T-cell (primary cell): ENCODE data around the gene RSF1. TPM values are rescaled to one million over a fixed set of nuclear protein-coding genes. Genes with fewer than 3 reads are reported as not detected.
A peak's percentile ranks its signal among the peaks of the same experiment; 100 is the strongest.

Experiments
- ATAC-seq, 4 experiments: fragments of 200-7000 bp in 3 of 4; fragments of 150-1000 bp in 1 of 4; cut with Tn5 transposase; replicated peaks in 1 of 4; 1 replicate in 3 of 4; 2 replicates in 1 of 4; pipeline ENCODE4 v1.10.0; 2021; ENCODE audit warnings: moderate library complexity in 3 of 4, mild to moderate bottlenecking in 2 of 4, moderate number of reproducible peaks in 1 of 4
- CTCF ChIA-PET, 2 donors: fragments of 300-600 bp; sonication (Branson Sonifier 250); formaldehyde crosslinking; loops; one replicate each; lab custom pipeline; 2022; ENCODE audit warnings: antibody characterized with exemption in 2 of 2; lab: Charles Lee
- POLR2A ChIA-PET, 2 donors: fragments of 300-600 bp; sonication (Branson Sonifier 250); formaldehyde crosslinking; loops; one replicate each; lab custom pipeline; 2022; ENCODE audit warnings: antibody characterized with exemption in 2 of 2; lab: Charles Lee
- DNase-seq, 35 experiments: peaks; one replicate each; pipeline versions ENCODE4 v3.0.0 to v3.0.0-alpha.2; 2013 to 2023
- H3K27ac ChIP-seq: one replicate; pipeline ENCODE4 v1.5.1; 2013; ENCODE audit warnings: low read length
- H3K27me3 ChIP-seq, 2 experiments: replicated peaks in 1 of 2; 1 replicate in 1 of 2; 2 replicates in 1 of 2; pipeline versions ENCODE4 v1.6.1 to v1.7.0; 2013; ENCODE audit warnings: low read length in 1 of 2, mixed read lengths in 1 of 2; ENCODE audit not compliant: control insufficient read depth in 2 of 2, insufficient read depth in 2 of 2; ENCODE audit errors: extremely low read depth in 1 of 2
- H3K36me3 ChIP-seq, 2 donors: 1 replicate in 1 of 2; 2 replicates in 1 of 2; pipeline versions ENCODE4 v1.6.1 to v1.7.0; 2013; ENCODE audit warnings: low read length in 1 of 2; ENCODE audit not compliant: control insufficient read depth in 2 of 2, insufficient read depth in 1 of 2; ENCODE audit errors: extremely low read depth in 1 of 2
- H3K4me1 ChIP-seq, 2 experiments: 1 replicate in 1 of 2; 2 replicates in 1 of 2; pipeline versions ENCODE4 v1.6.1 to v1.7.0; 2013; ENCODE audit warnings: low read length in 2 of 2, mixed read lengths in 1 of 2; ENCODE audit not compliant: insufficient read depth in 2 of 2, control insufficient read depth in 1 of 2; ENCODE audit errors: extremely low read depth in 1 of 2
- H3K4me3 ChIP-seq, 2 donors: 1 replicate in 1 of 2; 2 replicates in 1 of 2; pipeline versions ENCODE4 v1.5.1 to v1.7.0; 2013; ENCODE audit warnings: mild to moderate bottlenecking in 2 of 2, low read length in 1 of 2, moderate library complexity in 1 of 2; ENCODE audit not compliant: control insufficient read depth in 1 of 2; ENCODE audit errors: extremely low read depth in 1 of 2
- H3K9me3 ChIP-seq: 2 replicates; pipeline ENCODE4 v1.7.0; 2013
- H3K27ac Mint-ChIP-seq, 2 donors: one replicate each; pipeline ENCODE4 v1.8.0; 2020 to 2021; ENCODE audit warnings: mild to moderate bottlenecking in 2 of 2, mixed read lengths in 2 of 2
- H3K27me3 Mint-ChIP-seq, 2 donors: one replicate each; pipeline ENCODE4 v1.8.0; 2021 to 2022; ENCODE audit warnings: mixed read lengths in 2 of 2
- H3K36me3 Mint-ChIP-seq: one replicate; pipeline ENCODE4 v1.8.0; 2021; ENCODE audit warnings: mixed read lengths
- H3K4me1 Mint-ChIP-seq, 3 donors: one replicate each; pipeline ENCODE4 v1.8.0; 2020 to 2022; ENCODE audit warnings: mixed read lengths in 3 of 3, mild to moderate bottlenecking in 1 of 3
- H3K4me3 Mint-ChIP-seq, 3 donors: one replicate each; pipeline ENCODE4 v1.8.0; 2020 to 2022; ENCODE audit warnings: mild to moderate bottlenecking in 3 of 3, mixed read lengths in 3 of 3, moderate library complexity in 3 of 3
- H3K9me3 Mint-ChIP-seq, 3 donors: one replicate each; pipeline ENCODE4 v1.8.0; 2020 to 2022; ENCODE audit warnings: mixed read lengths in 3 of 3
- WGBS: methylation state at CpG from one replicate; pipeline ENCODE4 v1.1.5; 2013; ENCODE audit warnings: missing lambda C conversion rate; ENCODE audit not compliant: insufficient coverage; 5-methylcytosine and 5-hydroxymethylcytosine counted together
- total RNA-seq, 35 experiments: library from RNA in 6 of 35; stranded (reverse) in 6 of 35; fragments of 120-200 nt in 1 of 35; gene quantifications; one replicate each; pipeline versions ENCODE4 v1.2.1 to v1.2.4 and lab custom pipeline; 2013 to 2026

The RSF1 gene
- total RNA-seq, 5 donors from 2014 or later (not counting 1 experiment from before 2014, with no cell fraction given), result 81.5 to 96.8 (median 91.2) TPM

DNA sequence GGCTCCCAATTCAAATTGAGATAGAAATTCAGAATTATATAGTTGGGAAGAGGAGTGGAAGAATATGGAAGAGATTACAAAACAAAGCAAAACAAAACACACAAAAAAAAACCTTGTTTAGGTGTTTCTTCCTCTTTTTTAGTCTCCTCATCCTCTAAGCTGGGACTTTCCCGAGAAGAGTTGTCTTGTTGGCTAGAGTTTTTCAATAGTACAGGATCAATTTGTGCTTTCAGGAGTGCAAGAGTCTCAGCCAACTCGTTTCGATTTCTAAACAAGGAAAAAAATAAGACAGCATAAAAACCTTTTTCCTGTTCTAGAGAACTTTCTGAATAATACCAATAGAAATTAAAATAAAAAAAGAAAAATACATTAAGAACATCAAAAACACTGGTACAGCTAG, 95.1 kb downstream of the RSF1 start:
- ChIA-PET POLR2A (no interaction called here), CTCF (no interaction called here)
- Mint-ChIP-seq H3K36me3 (peaks cover 41% of the 10 kb centered on the region), H3K27me3 (no peaks in the 10 kb centered on the region), H3K27ac (no peak overlapping the region), H3K4me1 (peaks cover 4 to 16% (median 9%) of the 10 kb centered on the region in 3 donors), H3K4me3 (no peak overlapping the region), H3K9me3 (peaks cover 0 to 2% (median 1%) of the 10 kb centered on the region in 3 donors)
- Histone ChIP-seq H3K4me3 (no peak overlapping the region), H3K27me3 (no peaks in the 10 kb centered on the region), H3K9me3 (no peaks in the 10 kb centered on the region), H3K36me3 (peaks cover 4 to 26% of the 10 kb centered on the region in 2 donors), H3K27ac (no peak overlapping the region), H3K4me1 (no peaks in the 10 kb centered on the region)
- WGBS, result no CpG with 5 or more reads among the region's 3 CpGs
- ATAC-seq, result no peak
- no peak for DNase-seq

GRCh38 chr11:77724636-77725035, 95.9 kb downstream of the RSF1 start:
- ATAC-seq, result no peak
- H3K27me3 ChIP-seq, result no peaks in the 10 kb centered on the region
- no peak overlapping the region for H3K27ac ChIP-seq
- Mint-ChIP-seq H3K36me3 (peaks cover 44% of the 10 kb centered on the region), H3K9me3 (no peaks in the 10 kb centered on the region), H3K27ac (no peak overlapping the region), H3K27me3 (no peaks in the 10 kb centered on the region), H3K4me3 (no peak overlapping the region), H3K4me1 (peaks cover 4 to 18% (median 9%) of the 10 kb centered on the region in 3 donors)
- ChIA-PET CTCF (no interaction called here), POLR2A (interaction anchor here in 1 of 2 donors (0.6 kb wide), 1 partner anchor 20 kb away, joined by 3 read pairs; no protein-coding TSS in a partner anchor)
- WGBS, result 71% methylated on average over 4 of the region's 4 CpGs
- H3K4me1 ChIP-seq, result no peaks in the 10 kb centered on the region
- H3K36me3 ChIP-seq, result peaks cover 4 to 27% of the 10 kb centered on the region in 2 donors
- H3K4me3 ChIP-seq, result no peak overlapping the region
- H3K9me3 ChIP-seq, result no peaks in the 10 kb centered on the region
- DNase-seq, result no peak

GRCh38 chr11:77723024-77723423, 97.5 kb downstream of the RSF1 start:
- H3K27ac Mint-ChIP-seq, result no peak overlapping the region

GRCh38 chr11:77710358-77710757, 110.2 kb downstream of the RSF1 start:
- Histone ChIP-seq H3K27me3 (no peaks in the 10 kb centered on the region), H3K36me3 (peaks cover 0 to 7% of the 10 kb centered on the region in 2 donors), H3K9me3 (no peaks in the 10 kb centered on the region), H3K4me3 (no peak overlapping the region), H3K4me1 (peaks cover 0 to 4% of the 10 kb centered on the region in 2 experiments), H3K27ac (no peak overlapping the region)
- Mint-ChIP-seq H3K4me1 (peaks cover 38 to 46% (median 43%) of the 10 kb centered on the region in 3 donors), H3K36me3 (peaks cover 31% of the 10 kb centered on the region), H3K27me3 (no peaks in the 10 kb centered on the region), H3K27ac (peak overlapping the region in 1 of 2 donors; percentile 24), H3K9me3 (no peaks in the 10 kb centered on the region), H3K4me3 (no peak overlapping the region)
- no peak for ATAC-seq
- POLR2A ChIA-PET, result interaction anchor here in 1 of 2 donors (0.5 to 0.6 kb wide), 2 partner anchors 236 to 873 kb away, joined by 3 to 5 read pairs; partner anchors contain the start of gene PAK1
- CTCF ChIA-PET, result no interaction called here
- DNase-seq, result no peak
- no CpG with 5 or more reads among the region's 1 CpG for WGBS

More at GRCh38 chr11:77723024-77723423, 97.5 kb downstream of the RSF1 start:
- no peak for DNase-seq
- ATAC-seq, result no peak
- WGBS, result no CpG with 5 or more reads among the region's 2 CpGs
- no peaks in the 10 kb centered on the region for H3K9me3 ChIP-seq
- Mint-ChIP-seq H3K4me3 (no peak overlapping the region), H3K36me3 (peaks cover 58% of the 10 kb centered on the region), H3K27me3 (no peaks in the 10 kb centered on the region), H3K9me3 (no peaks in the 10 kb centered on the region), H3K4me1 (peaks cover 4 to 14% (median 9%) of the 10 kb centered on the region in 3 donors)
- CTCF ChIA-PET, result no interaction called here
- no peaks in the 10 kb centered on the region for H3K4me1 ChIP-seq
- peaks cover 5 to 33% of the 10 kb centered on the region in 2 donors for H3K36me3 ChIP-seq
- no peak overlapping the region for H3K27ac ChIP-seq
- POLR2A ChIA-PET, result interaction anchor here in 1 of 2 donors (0.7 kb wide), 1 partner anchor 341 kb away, joined by 3 read pairs; no protein-coding TSS in a partner anchor
- no peaks in the 10 kb centered on the region for H3K27me3 ChIP-seq
- no peak overlapping the region for H3K4me3 ChIP-seq

GRCh38 chr11:77705876-77706579, 114.5 kb downstream of the RSF1 start:
- no peak overlapping the region for H3K4me3 Mint-ChIP-seq
- Histone ChIP-seq H3K4me1 (peaks cover 0 to 4% of the 10 kb centered on the region in 2 experiments), H3K27me3 (no peaks in the 10 kb centered on the region), H3K4me3 (no peak overlapping the region), H3K9me3 (no peaks in the 10 kb centered on the region), H3K27ac (no peak overlapping the region), H3K36me3 (peaks cover 0 to 18% of the 10 kb centered on the region in 2 donors)
- WGBS, result 92% methylated on average over 2 of the region's 7 CpGs
- no peaks in the 10 kb centered on the region for H3K9me3 Mint-ChIP-seq
- no peaks in the 10 kb centered on the region for H3K27me3 Mint-ChIP-seq
- ChIA-PET CTCF (interaction anchor here (0.6 to 0.7 kb wide), 4 partner anchors 51 to 340 kb away, joined by 3 to 10 read pairs (median 4); no protein-coding TSS in a partner anchor), POLR2A (interaction anchor here (0.5 to 0.8 kb wide), 4 partner anchors 11 to 1917 kb away, joined by 3 to 14 read pairs (median 9); no protein-coding TSS in a partner anchor)
- H3K4me1 Mint-ChIP-seq, result peaks cover 25 to 30% (median 28%) of the 10 kb centered on the region in 3 donors
- ATAC-seq (no peak), DNase-seq (no peak)
- H3K36me3 Mint-ChIP-seq, result peaks cover 25% of the 10 kb centered on the region
- H3K27ac Mint-ChIP-seq, result no peak overlapping the region

GRCh38 chr11:77705195-77705875, 115.2 kb downstream of the RSF1 start:
- POLR2A ChIA-PET, result interaction anchor here in 1 of 2 donors (0.5 to 0.7 kb wide), 2 partner anchors 19 to 1917 kb away, joined by 3 to 6 read pairs; no protein-coding TSS in a partner anchor
- WGBS, result no CpG with 5 or more reads among the region's 4 CpGs

More at GRCh38 chr11:77705195-77705875, 115.2 kb downstream of the RSF1 start:
- Mint-ChIP-seq H3K27me3 (no peaks in the 10 kb centered on the region), H3K4me1 (peaks cover 26 to 28% (median 27%) of the 10 kb centered on the region in 3 donors), H3K9me3 (no peaks in the 10 kb centered on the region), H3K27ac (peak overlapping the region in 1 of 2 donors; percentile 36), H3K4me3 (no peak overlapping the region), H3K36me3 (peaks cover 28% of the 10 kb centered on the region)
- no peak overlapping the region for H3K4me3 ChIP-seq
- H3K27me3 ChIP-seq, result no peaks in the 10 kb centered on the region
- peak in 1 of 35 experiments; percentile 15 for DNase-seq
- H3K4me1 ChIP-seq, result peaks cover 0 to 4% of the 10 kb centered on the region in 2 experiments
- H3K9me3 ChIP-seq, result no peaks in the 10 kb centered on the region
- ATAC-seq, result no peak
- CTCF ChIA-PET, result interaction anchor here (0.6 to 0.8 kb wide), 2 partner anchors 12 to 52 kb away, joined by 4 to 5 read pairs; no protein-coding TSS in a partner anchor
- no peak overlapping the region for H3K27ac ChIP-seq
- H3K36me3 ChIP-seq, result peaks cover 0 to 22% of the 10 kb centered on the region in 2 donors
